Skeletal muscle satellite cell (primary cell): ENCODE results near the gene JMJD1C.
A peak's percentile ranks its signal among the peaks of the same experiment; 100 is the strongest.

Source experiments
- H3K27me3 ChIP-seq: 2 replicates; pipeline ENCODE4 v1.7.0; 2013; ENCODE audit warnings: low read length; ENCODE audit not compliant: control insufficient read depth, insufficient read depth
- H3K36me3 ChIP-seq: 2 replicates; pipeline ENCODE4 v1.7.0; 2013; ENCODE audit warnings: mild to moderate bottlenecking, control low read depth, low read length; ENCODE audit not compliant: insufficient read depth
- H3K4me1 ChIP-seq: 2 replicates; pipeline ENCODE4 v1.7.0; 2013; ENCODE audit warnings: low read length; ENCODE audit not compliant: control insufficient read depth, insufficient read depth
- H3K4me2 ChIP-seq: 2 replicates; pipeline ENCODE4 v1.7.0; 2013; ENCODE audit warnings: mild to moderate bottlenecking, low read length
- H3K4me3 ChIP-seq: 2 replicates; pipeline ENCODE4 v1.7.0; 2013; ENCODE audit warnings: low read length
- H3K9ac ChIP-seq: 2 replicates; pipeline ENCODE4 v1.7.0; 2013; ENCODE audit warnings: mild to moderate bottlenecking, low read depth, low read length, moderate library complexity
- H3K9me3 ChIP-seq: replicated peaks from 2 replicates; pipeline ENCODE4 v1.7.0; 2013; ENCODE audit warnings: mild to moderate bottlenecking, control low read depth, low read length

The JMJD1C gene

GRCh38 chr10:63145782-63146181, 320.0 kb downstream of the JMJD1C start:
- Histone ChIP-seq H3K27me3 (no peaks in the 10 kb centered on the region), H3K4me3 (no peak overlapping the region), H3K4me1 (peaks cover 4% of the 10 kb centered on the region), H3K9ac (no peak overlapping the region), H3K4me2 (peak overlapping the region; percentile 23), H3K36me3 (peaks cover 9% of the 10 kb centered on the region), H3K9me3 (no peaks in the 10 kb centered on the region)

- Histone ChIP-seq H3K36me3 (peaks cover 2% of the 10 kb centered on the region), H3K4me1 (peaks cover 4% of the 10 kb centered on the region), H3K4me3 (no peak overlapping the region), H3K4me2 (no peak overlapping the region), H3K9me3 (no peaks in the 10 kb centered on the region), H3K9ac (no peak overlapping the region), H3K27me3 (no peaks in the 10 kb centered on the region)
Measured at GRCh38 chr10:63143987-63144386, 321.8 kb downstream of the JMJD1C start.

GRCh38 chr10:63142136-63142535, 323.6 kb downstream of the JMJD1C start:
- Histone ChIP-seq H3K4me2 (no peak overlapping the region), H3K9me3 (no peaks in the 10 kb centered on the region), H3K4me1 (peaks cover 4% of the 10 kb centered on the region), H3K36me3 (no peaks in the 10 kb centered on the region), H3K9ac (no peak overlapping the region), H3K4me3 (no peak overlapping the region), H3K27me3 (no peaks in the 10 kb centered on the region)

- Histone ChIP-seq H3K36me3 (no peaks in the 10 kb centered on the region), H3K9ac (no peak overlapping the region), H3K9me3 (no peaks in the 10 kb centered on the region), H3K4me3 (no peak overlapping the region), H3K4me2 (no peak overlapping the region), H3K27me3 (no peaks in the 10 kb centered on the region), H3K4me1 (no peaks in the 10 kb centered on the region)
Measured at GRCh38 chr10:63140077-63140476, 325.7 kb downstream of the JMJD1C start.

- Histone ChIP-seq H3K4me3 (no peak overlapping the region), H3K9ac (no peak overlapping the region), H3K27me3 (no peaks in the 10 kb centered on the region), H3K4me1 (peaks cover 5% of the 10 kb centered on the region), H3K4me2 (no peak overlapping the region), H3K9me3 (no peaks in the 10 kb centered on the region), H3K36me3 (no peaks in the 10 kb centered on the region)
Measured at GRCh38 chr10:63137306-63137705, 328.5 kb downstream of the JMJD1C start.

GRCh38 chr10:63133821-63134557, 331.8 kb downstream of the JMJD1C start:
- peaks cover 5% of the 10 kb centered on the region for H3K4me1 ChIP-seq
- peak overlapping the region; percentile 85 for H3K4me2 ChIP-seq
- H3K4me3 ChIP-seq = peak overlapping the region; percentile 92
- H3K36me3 ChIP-seq = no peaks in the 10 kb centered on the region
- H3K9ac ChIP-seq = peak overlapping the region; percentile 98
- H3K27me3 ChIP-seq = no peaks in the 10 kb centered on the region
- H3K9me3 ChIP-seq = no peaks in the 10 kb centered on the region

- Histone ChIP-seq H3K36me3 (no peaks in the 10 kb centered on the region), H3K9me3 (no peaks in the 10 kb centered on the region), H3K9ac (peak within 1 kb of the TSS; percentile 98), H3K4me1 (peaks cover 5% of the 10 kb centered on the region), H3K27me3 (no peaks in the 10 kb centered on the region), H3K4me2 (peak within 1 kb of the TSS; percentile 85), H3K4me3 (peak within 1 kb of the TSS; percentile 92)
Measured at GRCh38 chr10:63133056-63133820, 332.5 kb downstream of the JMJD1C start, which contains the start of gene NRBF2. NRBF2 (plus strand) TSS chr10:63133328; CDS start chr10:63133471, 143 bp downstream.

GRCh38 chr10:63132651-63133055, 333.1 kb downstream of the JMJD1C start:
- Histone ChIP-seq H3K9me3 (no peaks in the 10 kb centered on the region), H3K4me3 (peak overlapping the region; percentile 92), H3K4me1 (peaks cover 5% of the 10 kb centered on the region), H3K27me3 (no peaks in the 10 kb centered on the region), H3K4me2 (peak overlapping the region; percentile 81), H3K9ac (peak overlapping the region; percentile 17), H3K36me3 (no peaks in the 10 kb centered on the region)

GRCh38 chr10:63129888-63130287, 335.9 kb downstream of the JMJD1C start:
- Histone ChIP-seq H3K9me3 (no peaks in the 10 kb centered on the region), H3K36me3 (no peaks in the 10 kb centered on the region), H3K27me3 (no peaks in the 10 kb centered on the region)

GRCh38 chr10:63128443-63128842, 337.3 kb downstream of the JMJD1C start:
- no peaks in the 10 kb centered on the region for H3K27me3 ChIP-seq
- H3K4me2 ChIP-seq = no peak overlapping the region
- no peak overlapping the region for H3K9ac ChIP-seq
- no peak overlapping the region for H3K4me3 ChIP-seq
- peaks cover 5% of the 10 kb centered on the region for H3K4me1 ChIP-seq
- H3K36me3 ChIP-seq = no peaks in the 10 kb centered on the region
- no peaks in the 10 kb centered on the region for H3K9me3 ChIP-seq

More at GRCh38 chr10:63129888-63130287, 335.9 kb downstream of the JMJD1C start:
- Histone ChIP-seq H3K4me1 (peaks cover 5% of the 10 kb centered on the region), H3K9ac (no peak overlapping the region), H3K4me2 (no peak overlapping the region), H3K4me3 (no peak overlapping the region)

GRCh38 chr10:63125459-63125858, 340.3 kb downstream of the JMJD1C start:
- Histone ChIP-seq H3K27me3 (no peaks in the 10 kb centered on the region), H3K9me3 (no peaks in the 10 kb centered on the region), H3K36me3 (no peaks in the 10 kb centered on the region), H3K4me3 (no peak overlapping the region), H3K9ac (no peak overlapping the region), H3K4me1 (peaks cover 7% of the 10 kb centered on the region), H3K4me2 (no peak overlapping the region)
